ENCODE measurements around the gene OTUB2. TPM values are rescaled to one million over a fixed set of nuclear protein-coding genes. Genes with fewer than 3 reads are reported as not detected.

The OTUB2 gene
- polyA plus RNA-seq, 1 donor (not counting 4 experiments of a cell fraction or from before 2014, with no cell fraction given), result 2.6 TPM

- dilution Hi-C loops (cut with MboI; ENCODE audit: extremely low pct_ligation_motif_present, low sequenced_read_pairs), result no loop called here
- no peak overlapping the region for H2AFZ ChIP-seq (ENCODE audit: control insufficient read depth, low read length)
- H4K20me1 ChIP-seq (ENCODE audit: control insufficient read depth, extremely low read depth, insufficient read depth, low read length), result no peaks in the 10 kb centered on the region
- no peaks in the 10 kb centered on the region for H3K36me3 ChIP-seq (ENCODE audit: control insufficient read depth in 2 of 2, extremely low read depth in 1 of 2, insufficient read depth in 2 of 2, low read length in 2 of 2)
- no peak for DNase-seq (ENCODE audit: low read depth, low spot score)
- no peak for TF ChIP-seq EZH2 (IDR thresholded peaks at IDR 0.05; ENCODE audit: low read length)
- TF ChIP-seq, protein P1, sequence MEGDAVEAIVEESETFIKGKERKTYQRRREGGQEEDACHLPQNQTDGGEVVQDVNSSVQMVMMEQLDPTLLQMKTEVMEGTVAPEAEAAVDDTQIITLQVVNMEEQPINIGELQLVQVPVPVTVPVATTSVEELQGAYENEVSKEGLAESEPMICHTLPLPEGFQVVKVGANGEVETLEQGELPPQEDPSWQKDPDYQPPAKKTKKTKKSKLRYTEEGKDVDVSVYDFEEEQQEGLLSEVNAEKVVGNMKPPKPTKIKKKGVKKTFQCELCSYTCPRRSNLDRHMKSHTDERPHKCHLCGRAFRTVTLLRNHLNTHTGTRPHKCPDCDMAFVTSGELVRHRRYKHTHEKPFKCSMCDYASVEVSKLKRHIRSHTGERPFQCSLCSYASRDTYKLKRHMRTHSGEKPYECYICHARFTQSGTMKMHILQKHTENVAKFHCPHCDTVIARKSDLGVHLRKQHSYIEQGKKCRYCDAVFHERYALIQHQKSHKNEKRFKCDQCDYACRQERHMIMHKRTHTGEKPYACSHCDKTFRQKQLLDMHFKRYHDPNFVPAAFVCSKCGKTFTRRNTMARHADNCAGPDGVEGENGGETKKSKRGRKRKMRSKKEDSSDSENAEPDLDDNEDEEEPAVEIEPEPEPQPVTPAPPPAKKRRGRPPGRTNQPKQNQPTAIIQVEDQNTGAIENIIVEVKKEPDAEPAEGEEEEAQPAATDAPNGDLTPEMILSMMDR (optimal IDR thresholded peaks at IDR 0.05 in 1 of 3, IDR thresholded peaks at IDR 0.05 in 1 of 3, conservative IDR thresholded peaks at IDR 0.05 in 1 of 3; ENCODE audit: extremely low read depth in 1 of 3, insufficient read depth in 2 of 3, low read length in 3 of 3), result peak in 1 of 3 experiments; percentile 19
- no peak overlapping the region for H3K27ac ChIP-seq (ENCODE audit: control insufficient read depth, insufficient read depth, low read length)
- FAIRE-seq, result peak; percentile 44
- H3K9ac ChIP-seq (ENCODE audit: control insufficient read depth, extremely low read depth, insufficient read depth, low read length), result no peak overlapping the region
- H3K4me3 ChIP-seq (ENCODE audit: control insufficient read depth in 2 of 3, extremely low read depth in 1 of 3, insufficient read depth in 2 of 3, low read depth in 1 of 3, low read length in 3 of 3), result no peak overlapping the region
- peaks cover 4% of the 10 kb centered on the region for H3K27me3 ChIP-seq (ENCODE audit: control insufficient read depth, extremely low read depth, insufficient read depth, low read length)
- H3K9me3 ChIP-seq (ENCODE audit: control insufficient read depth, low read depth, low read length), result no peaks in the 10 kb centered on the region
- H3K4me1 ChIP-seq (ENCODE audit: control insufficient read depth, extremely low read depth, insufficient read depth, low read length), result no peaks in the 10 kb centered on the region
- H3K79me2 ChIP-seq (ENCODE audit: control insufficient read depth, insufficient read depth, low read length), result no peaks in the 10 kb centered on the region
- H3K4me2 ChIP-seq (ENCODE audit: control insufficient read depth, extremely low read depth, insufficient read depth, low read depth, low read length), result no peak overlapping the region
- no peaks in the 10 kb centered on the region for H3K9me1 ChIP-seq (ENCODE audit: control insufficient read depth, extremely low read depth, insufficient read depth, low read length)
Observed at GRCh38 chr14:94021001-94021400, 5.1 kb upstream of the OTUB2 start.

DNA sequence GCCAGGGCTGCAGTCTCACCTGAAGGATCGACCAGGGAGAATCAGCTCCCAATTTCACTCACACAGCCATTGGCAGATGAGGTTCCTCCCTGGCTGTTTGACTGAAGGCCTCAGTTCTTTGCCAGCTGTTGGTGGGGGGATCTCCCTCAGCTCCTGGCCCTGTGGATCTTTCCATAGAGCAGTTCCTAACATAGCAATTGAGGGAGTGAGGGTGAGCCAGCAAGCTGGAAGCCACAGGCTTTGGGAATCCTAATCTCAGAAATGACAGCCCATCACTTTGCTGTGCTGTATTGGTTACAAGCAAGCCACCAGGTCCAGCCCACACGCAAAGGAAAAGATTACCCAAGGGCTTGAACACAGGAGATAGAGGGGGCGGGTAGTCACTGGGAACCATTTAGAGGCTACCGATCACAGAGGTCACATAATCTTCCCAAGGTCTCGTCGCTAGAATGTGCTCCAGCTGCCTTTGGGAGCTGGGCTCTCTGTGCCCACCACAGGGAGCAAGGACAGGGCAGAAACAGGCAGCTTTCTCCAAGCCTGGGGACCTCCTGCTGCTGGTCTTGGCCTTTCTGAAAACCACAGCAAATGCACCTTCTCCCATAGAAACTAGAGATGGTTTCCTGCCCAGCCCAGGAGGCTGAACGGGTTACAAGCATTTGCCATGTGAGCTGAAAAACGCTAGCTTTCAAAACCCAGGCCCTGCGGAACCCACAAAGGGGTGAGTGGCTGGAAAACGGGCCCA is 4.6 kb upstream of the OTUB2 start:
- dilution Hi-C loops (cut with MboI; ENCODE audit: extremely low pct_ligation_motif_present, low sequenced_read_pairs), result no loop called here
- H3K4me2 ChIP-seq (ENCODE audit: control insufficient read depth, extremely low read depth, insufficient read depth, low read depth, low read length), result no peak overlapping the region

More for the DNA sequence above, 4.6 kb upstream of the OTUB2 start:
- DNase-seq (ENCODE audit: low read depth, low spot score) (no peak), FAIRE-seq (no peak)
- Histone ChIP-seq H3K9me1 (ENCODE audit: control insufficient read depth, extremely low read depth, insufficient read depth, low read length) (no peaks in the 10 kb centered on the region), H2AFZ (ENCODE audit: control insufficient read depth, low read length) (no peak overlapping the region), H3K36me3 (ENCODE audit: control insufficient read depth in 2 of 2, extremely low read depth in 1 of 2, insufficient read depth in 2 of 2, low read length in 2 of 2) (no peaks in the 10 kb centered on the region), H4K20me1 (ENCODE audit: control insufficient read depth, extremely low read depth, insufficient read depth, low read length) (no peaks in the 10 kb centered on the region), H3K9ac (ENCODE audit: control insufficient read depth, extremely low read depth, insufficient read depth, low read length) (no peak overlapping the region), H3K27me3 (ENCODE audit: control insufficient read depth, extremely low read depth, insufficient read depth, low read length) (no peaks in the 10 kb centered on the region), H3K9me3 (ENCODE audit: control insufficient read depth, low read depth, low read length) (no peaks in the 10 kb centered on the region), H3K4me3 (ENCODE audit: control insufficient read depth in 2 of 3, extremely low read depth in 1 of 3, insufficient read depth in 2 of 3, low read depth in 1 of 3, low read length in 3 of 3) (no peak overlapping the region), H3K79me2 (ENCODE audit: control insufficient read depth, insufficient read depth, low read length) (no peaks in the 10 kb centered on the region), H3K27ac (ENCODE audit: control insufficient read depth, insufficient read depth, low read length) (no peak overlapping the region), H3K4me1 (ENCODE audit: control insufficient read depth, extremely low read depth, insufficient read depth, low read length) (no peaks in the 10 kb centered on the region)
- no peak for TF ChIP-seq EZH2 (IDR thresholded peaks at IDR 0.05; ENCODE audit: low read length)
- TF ChIP-seq, protein P1 (optimal IDR thresholded peaks at IDR 0.05 in 1 of 3, IDR thresholded peaks at IDR 0.05 in 1 of 3, conservative IDR thresholded peaks at IDR 0.05 in 1 of 3; ENCODE audit: extremely low read depth in 1 of 3, insufficient read depth in 2 of 3, low read length in 3 of 3), result no peak
